Mucosa of descending colon (tissue), 3 donors: ENCODE data around the gene TBC1D2. TPM values are rescaled to one million over a fixed set of nuclear protein-coding genes. Genes with fewer than 3 reads are reported as not detected.
A peak's percentile ranks its signal among the peaks of the same experiment; 100 is the strongest.

ENCODE experiments used
- ATAC-seq: fragments of 200-7000 bp; cut with Tn5 transposase; one replicate; pipeline ENCODE4 v1.9.1; 2020; ENCODE audit warnings: mild to moderate bottlenecking, moderate library complexity
- DNase-seq, 3 donors: peaks; one replicate each; pipeline ENCODE4 v3.0.0-alpha.2; 2020
- H3K36me3 ChIP-seq: fragments of 200-600 bp; one replicate; pipeline ENCODE4 v1.8.0; 2021; ENCODE audit warnings: low read depth, mild to moderate bottlenecking
- H3K4me1 ChIP-seq: fragments of 200-600 bp; one replicate; pipeline ENCODE4 v1.8.0; 2021; ENCODE audit warnings: low read depth, mild to moderate bottlenecking
- H3K4me3 ChIP-seq: fragments of 200-600 bp; one replicate; pipeline ENCODE4 v1.8.0; 2021; ENCODE audit warnings: mild to moderate bottlenecking
- H3K9me3 ChIP-seq: fragments of 200-600 bp; one replicate; pipeline ENCODE4 v1.8.0; 2021; ENCODE audit warnings: mild to moderate bottlenecking
- CTCF ChIP-seq: fragments of 200-600 bp; IDR thresholded peaks from one replicate; pipeline ENCODE4 v1.8.0; 2022; ENCODE audit warnings: antibody characterized with exemption, mild to moderate bottlenecking
- intact Hi-C, 2 donors: fragments of 100-400 bp; cut with DNase I in 1 of 2; cut with micrococcal nuclease in 1 of 2; formaldehyde crosslinking; loops; one replicate each; pipeline versions ENCODE4 v1.11.0 to v1.11.1; 2022; cut with DNase I, micrococcal nuclease
- total RNA-seq, 3 donors: library from RNA; stranded (reverse); fragmentation: NEBNext Ultra II Directional in 2 of 3; extraction: Animal tissue kit (Norgen Biotek cat#: 25700) in 2 of 3; gene quantifications; one replicate each; pipeline versions ENCODE4 v1.2.1 to v1.2.4, GENCODE V29; 2021 to 2023
- donor health status: DM: no; HTN: no; CAD: no; lungs with moderate emphysema.
- donor health status: DM: no; HTN: no; CAD: no.
- donor health status: DM: no; HTN: yes; CAD: no.

The TBC1D2 gene
- total RNA-seq, 3 donors from 2014 or later, result 19.5 to 33.5 (median 26.9) TPM

- Histone ChIP-seq H3K4me3 (no peak overlapping the region), H3K36me3 (no peaks in the 10 kb centered on the region), H3K4me1 (peaks cover 21% of the 10 kb centered on the region), H3K9me3 (no peaks in the 10 kb centered on the region)
- DNase-seq (no peak), ATAC-seq (no peak)
- intact Hi-C loops, result no loop called here
- TF ChIP-seq CTCF, result no peak
Measured at GRCh38 chr9:98235126-98235525, 20.3 kb downstream of the TBC1D2 start.

DNA sequence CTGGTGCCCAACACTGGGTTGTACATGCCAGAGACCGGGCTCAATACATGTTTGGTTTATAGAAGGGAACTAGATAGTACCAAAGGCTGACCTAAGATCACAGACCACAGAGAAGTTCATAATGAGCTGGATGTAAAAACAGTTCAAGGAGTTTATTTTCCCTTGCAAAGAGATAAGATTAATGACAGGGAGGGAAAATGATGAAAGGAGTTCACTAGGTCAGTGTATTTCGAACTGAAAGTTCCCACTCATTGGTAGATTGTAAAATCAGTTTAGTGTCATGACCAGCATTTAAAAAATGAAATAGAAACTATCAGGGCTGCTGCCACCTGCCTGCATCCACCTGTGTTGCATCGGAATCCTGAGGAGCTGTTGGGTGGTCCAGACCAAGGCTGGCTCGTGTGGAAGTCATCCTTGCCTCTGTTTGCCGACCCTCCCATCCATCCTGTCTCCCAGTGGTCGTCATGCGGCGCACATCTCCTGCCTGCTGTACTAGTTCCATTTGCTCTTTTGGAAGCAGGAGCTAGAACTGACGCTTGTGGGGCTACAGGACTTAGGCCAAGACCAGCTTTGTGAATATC is 21.1 kb downstream of the TBC1D2 start:
- Histone ChIP-seq H3K4me3 (no peak overlapping the region), H3K4me1 (peaks cover 24% of the 10 kb centered on the region), H3K36me3 (no peaks in the 10 kb centered on the region), H3K9me3 (no peaks in the 10 kb centered on the region)
- intact Hi-C loops, result no loop called here
- no peak for TF ChIP-seq CTCF
- DNase-seq (no peak), ATAC-seq (peak; percentile 37)

- Histone ChIP-seq H3K4me1 (peaks cover 24% of the 10 kb centered on the region), H3K9me3 (no peaks in the 10 kb centered on the region), H3K4me3 (no peak overlapping the region), H3K36me3 (no peaks in the 10 kb centered on the region)
- intact Hi-C loops, result no loop called here
- no peak for TF ChIP-seq CTCF
- DNase-seq (no peak), ATAC-seq (no peak)
Measured at GRCh38 chr9:98232926-98233325, 22.5 kb downstream of the TBC1D2 start.

DNA sequence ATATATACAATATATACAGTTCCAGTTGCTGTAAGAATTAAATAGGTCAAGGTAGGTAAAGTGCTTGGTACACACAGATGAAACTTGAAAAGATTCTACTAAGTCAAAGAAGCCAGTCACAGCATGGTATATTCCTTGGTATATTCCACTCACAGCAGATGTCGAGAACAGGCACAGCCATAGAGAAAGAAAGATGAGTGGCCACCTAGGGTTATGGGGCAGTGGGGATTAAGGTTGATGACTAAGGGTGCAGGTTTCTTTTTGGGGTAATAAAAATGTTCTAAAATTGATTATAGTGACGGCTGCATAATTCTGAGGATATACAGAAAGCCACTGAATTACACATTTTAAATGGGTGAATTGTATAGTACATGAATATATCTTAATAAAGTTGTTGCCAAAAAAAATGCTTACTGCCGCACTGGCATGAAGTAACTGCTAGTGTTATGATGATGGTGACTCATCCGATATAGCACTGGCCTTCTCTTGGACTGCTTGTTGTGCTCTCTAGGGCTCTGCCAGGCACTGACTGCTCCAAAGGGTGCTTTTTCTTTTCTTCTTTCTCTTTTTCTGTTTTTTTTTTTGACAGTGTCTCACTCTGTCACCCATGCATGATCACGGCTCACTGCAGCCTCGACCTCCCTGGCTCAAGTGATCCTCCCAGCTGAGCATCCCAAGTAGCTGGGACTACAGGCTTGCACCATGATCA is 23.5 kb downstream of the TBC1D2 start:
- H3K4me3 ChIP-seq, result no peak overlapping the region
- H3K4me1 ChIP-seq, result peaks cover 22% of the 10 kb centered on the region
- no peaks in the 10 kb centered on the region for H3K9me3 ChIP-seq
- no peak for TF ChIP-seq CTCF
- DNase-seq, result no peak
- ATAC-seq, result peak; percentile 66
- H3K36me3 ChIP-seq, result no peaks in the 10 kb centered on the region
- intact Hi-C loops, result no loop called here

- Histone ChIP-seq H3K9me3 (no peaks in the 10 kb centered on the region), H3K36me3 (no peaks in the 10 kb centered on the region), H3K4me1 (peaks cover 29% of the 10 kb centered on the region), H3K4me3 (no peak overlapping the region)
- TF ChIP-seq CTCF, result no peak
- DNase-seq (no peak), ATAC-seq (peak; percentile 20)
- intact Hi-C loops, result no loop called here
Measured at GRCh38 chr9:98230789-98231188, 24.7 kb downstream of the TBC1D2 start.
